ENCODE data around the gene DIP2B. TPM values are rescaled to one million over a fixed set of nuclear protein-coding genes. Genes with fewer than 3 reads are reported as not detected.

Gene DIP2B
- total and polyA plus RNA-seq, 2 donors from 2014 or later = 4.6 to 23.3 TPM

- intact Hi-C loops (cut with DNase I) = no loop called here
- Histone ChIP-seq H3K9me3 (ENCODE audit: control insufficient read depth in 2 of 3, insufficient read depth in 1 of 3, low read length in 3 of 3) (no peaks in the 10 kb centered on the region), H3K4me3 (ENCODE audit: low read length in 3 of 3) (no peak overlapping the region), H3K27me3 (ENCODE audit: control insufficient read depth, insufficient read depth, low read length) (no peaks in the 10 kb centered on the region), H3K9ac (ENCODE audit: low read length in 3 of 3) (no peak overlapping the region), H3K36me3 (ENCODE audit: control insufficient read depth in 2 of 3, insufficient read depth in 3 of 3, low read length in 3 of 3) (peaks cover 0 to 52% (median 45%) of the 10 kb centered on the region in 3 donors), H3K27ac (ENCODE audit: low read depth in 2 of 2, low read length in 2 of 2) (no peak overlapping the region), H3K4me1 (ENCODE audit: control insufficient read depth in 2 of 3, insufficient read depth in 2 of 3, low read depth in 1 of 3, low read length in 3 of 3) (no peaks in the 10 kb centered on the region)
- TF ChIP-seq, protein P1, sequence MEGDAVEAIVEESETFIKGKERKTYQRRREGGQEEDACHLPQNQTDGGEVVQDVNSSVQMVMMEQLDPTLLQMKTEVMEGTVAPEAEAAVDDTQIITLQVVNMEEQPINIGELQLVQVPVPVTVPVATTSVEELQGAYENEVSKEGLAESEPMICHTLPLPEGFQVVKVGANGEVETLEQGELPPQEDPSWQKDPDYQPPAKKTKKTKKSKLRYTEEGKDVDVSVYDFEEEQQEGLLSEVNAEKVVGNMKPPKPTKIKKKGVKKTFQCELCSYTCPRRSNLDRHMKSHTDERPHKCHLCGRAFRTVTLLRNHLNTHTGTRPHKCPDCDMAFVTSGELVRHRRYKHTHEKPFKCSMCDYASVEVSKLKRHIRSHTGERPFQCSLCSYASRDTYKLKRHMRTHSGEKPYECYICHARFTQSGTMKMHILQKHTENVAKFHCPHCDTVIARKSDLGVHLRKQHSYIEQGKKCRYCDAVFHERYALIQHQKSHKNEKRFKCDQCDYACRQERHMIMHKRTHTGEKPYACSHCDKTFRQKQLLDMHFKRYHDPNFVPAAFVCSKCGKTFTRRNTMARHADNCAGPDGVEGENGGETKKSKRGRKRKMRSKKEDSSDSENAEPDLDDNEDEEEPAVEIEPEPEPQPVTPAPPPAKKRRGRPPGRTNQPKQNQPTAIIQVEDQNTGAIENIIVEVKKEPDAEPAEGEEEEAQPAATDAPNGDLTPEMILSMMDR (IDR thresholded peaks at IDR 0.05; ENCODE audit: borderline replicate concordance, extremely low read depth, insufficient read depth) = no peak
- FAIRE-seq = no peak
- DNase-seq = no peak
These were observed 238.0 kb downstream of the DIP2B start for GRCh38 chr12:50742776-50743175.

GRCh38 chr12:50745861-50746260 lies 241.1 kb downstream of the DIP2B start:
- Histone ChIP-seq H3K4me3 (ENCODE audit: low read length in 3 of 3) (no peak overlapping the region), H3K9ac (ENCODE audit: low read length in 3 of 3) (no peak overlapping the region), H3K27ac (ENCODE audit: low read depth in 2 of 2, low read length in 2 of 2) (no peak overlapping the region), H3K36me3 (ENCODE audit: control insufficient read depth in 2 of 3, insufficient read depth in 3 of 3, low read length in 3 of 3) (peaks cover 0 to 29% (median 26%) of the 10 kb centered on the region in 3 donors), H3K9me3 (ENCODE audit: control insufficient read depth in 2 of 3, insufficient read depth in 1 of 3, low read length in 3 of 3) (no peaks in the 10 kb centered on the region), H3K4me1 (ENCODE audit: control insufficient read depth in 2 of 3, insufficient read depth in 2 of 3, low read depth in 1 of 3, low read length in 3 of 3) (no peaks in the 10 kb centered on the region), H3K27me3 (ENCODE audit: control insufficient read depth, insufficient read depth, low read length) (no peaks in the 10 kb centered on the region)
- DNase-seq (no peak), FAIRE-seq (no peak)
- intact Hi-C loops (cut with DNase I) = no loop called here
- TF ChIP-seq, protein P1 (IDR thresholded peaks at IDR 0.05; ENCODE audit: borderline replicate concordance, extremely low read depth, insufficient read depth) = no peak

DNA sequence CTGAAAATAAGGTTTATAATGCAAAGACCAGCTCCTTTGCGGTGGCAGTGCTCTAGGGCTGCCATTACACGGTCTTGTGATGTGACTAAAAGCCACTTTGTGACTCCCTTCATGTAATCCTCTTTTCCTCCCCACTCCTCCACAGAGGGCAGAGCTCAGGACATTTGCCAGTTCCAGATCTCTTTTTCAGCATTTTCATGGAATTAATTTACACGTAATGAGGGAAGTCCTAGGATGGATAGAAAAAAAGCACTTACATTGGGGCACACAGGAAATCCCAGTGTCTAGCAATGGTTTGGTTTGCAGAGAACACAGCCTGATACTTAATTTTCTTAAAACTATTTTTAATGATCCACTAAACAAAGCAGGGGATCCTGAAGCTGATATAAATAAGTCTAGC lies 241.6 kb downstream of the DIP2B start:
- Histone ChIP-seq H3K36me3 (ENCODE audit: control insufficient read depth in 2 of 3, insufficient read depth in 3 of 3, low read length in 3 of 3) (peaks cover 0 to 23% (median 21%) of the 10 kb centered on the region in 3 donors), H3K27me3 (ENCODE audit: control insufficient read depth, insufficient read depth, low read length) (no peaks in the 10 kb centered on the region), H3K9ac (ENCODE audit: low read length in 3 of 3) (no peak overlapping the region), H3K9me3 (ENCODE audit: control insufficient read depth in 2 of 3, insufficient read depth in 1 of 3, low read length in 3 of 3) (no peaks in the 10 kb centered on the region), H3K4me3 (ENCODE audit: low read length in 3 of 3) (no peak overlapping the region), H3K27ac (ENCODE audit: low read depth in 2 of 2, low read length in 2 of 2) (no peak overlapping the region), H3K4me1 (ENCODE audit: control insufficient read depth in 2 of 3, insufficient read depth in 2 of 3, low read depth in 1 of 3, low read length in 3 of 3) (no peaks in the 10 kb centered on the region)
- FAIRE-seq = no peak
- DNase-seq = no peak
- TF ChIP-seq, protein P1 (IDR thresholded peaks at IDR 0.05; ENCODE audit: borderline replicate concordance, extremely low read depth, insufficient read depth) = no peak
- intact Hi-C loops (cut with DNase I) = no loop called here

DNA sequence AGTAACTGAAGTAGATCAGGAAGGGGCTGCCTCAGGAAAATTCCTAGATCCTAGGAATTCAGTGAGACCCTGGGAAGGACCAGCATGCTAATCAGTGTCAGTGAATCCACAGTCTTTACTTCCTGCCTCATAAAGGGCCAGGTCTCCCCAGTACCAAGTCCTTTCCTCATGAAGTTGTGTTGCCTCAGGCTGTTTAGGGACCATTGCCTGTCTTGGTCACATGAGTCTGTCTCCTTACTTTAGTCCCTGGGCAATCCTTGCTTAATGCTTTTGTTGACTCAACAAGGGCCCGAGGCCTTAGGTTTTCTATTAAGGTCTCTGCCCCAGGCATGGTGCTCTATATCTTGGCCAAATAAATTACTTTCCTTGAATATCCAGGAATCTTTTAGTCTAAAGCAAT lies 243.0 kb downstream of the DIP2B start:
- Histone ChIP-seq H3K36me3 (ENCODE audit: control insufficient read depth in 2 of 3, insufficient read depth in 3 of 3, low read length in 3 of 3) (peaks cover 0 to 17% (median 17%) of the 10 kb centered on the region in 3 donors), H3K9ac (ENCODE audit: low read length in 3 of 3) (no peak overlapping the region), H3K9me3 (ENCODE audit: control insufficient read depth in 2 of 3, insufficient read depth in 1 of 3, low read length in 3 of 3) (no peaks in the 10 kb centered on the region), H3K27ac (ENCODE audit: low read depth in 2 of 2, low read length in 2 of 2) (no peak overlapping the region), H3K27me3 (ENCODE audit: control insufficient read depth, insufficient read depth, low read length) (no peaks in the 10 kb centered on the region), H3K4me3 (ENCODE audit: low read length in 3 of 3) (no peak overlapping the region), H3K4me1 (ENCODE audit: control insufficient read depth in 2 of 3, insufficient read depth in 2 of 3, low read depth in 1 of 3, low read length in 3 of 3) (no peaks in the 10 kb centered on the region)
- intact Hi-C loops (cut with DNase I) = no loop called here
- DNase-seq = no peak
- no peak for FAIRE-seq
- TF ChIP-seq, protein P1 (IDR thresholded peaks at IDR 0.05; ENCODE audit: borderline replicate concordance, extremely low read depth, insufficient read depth) = no peak
